ENCODE measurements around the gene MIER2.

DNA sequence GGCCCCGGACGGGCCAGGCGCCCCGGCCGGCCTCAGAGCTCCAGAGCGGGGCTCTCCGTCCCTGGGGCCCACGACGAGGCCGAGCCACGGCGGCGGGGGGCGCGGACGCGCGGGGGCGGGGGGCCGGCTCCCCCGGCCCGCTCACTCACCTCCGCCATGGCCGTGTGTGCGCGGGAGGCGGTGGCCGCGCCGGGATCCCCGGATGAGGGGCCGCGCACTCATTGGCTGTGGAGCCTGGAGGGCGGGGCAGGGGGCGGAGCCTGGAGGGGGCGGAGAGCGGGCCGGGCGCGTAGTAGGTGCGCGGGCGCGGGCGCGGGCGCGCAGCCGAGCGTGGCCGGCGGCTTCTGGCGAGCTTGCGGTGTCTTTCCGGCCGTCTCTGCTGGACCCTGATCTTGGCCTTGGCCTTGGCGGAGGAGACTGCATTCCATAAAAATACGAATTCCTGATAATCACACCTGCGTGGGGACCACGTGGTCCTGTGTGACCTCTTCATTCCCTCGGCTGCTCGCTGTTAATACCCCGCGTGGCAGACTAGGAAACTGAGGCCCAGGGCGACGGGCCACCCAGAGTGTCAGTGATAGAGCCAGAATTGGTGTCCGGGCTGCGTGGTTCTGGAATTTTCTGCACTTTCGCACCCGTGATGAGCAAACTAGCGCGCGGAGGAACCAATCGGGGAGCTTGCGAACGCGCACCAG is at the start of gene MIER2:
- TF ChIP-seq, protein P1, sequence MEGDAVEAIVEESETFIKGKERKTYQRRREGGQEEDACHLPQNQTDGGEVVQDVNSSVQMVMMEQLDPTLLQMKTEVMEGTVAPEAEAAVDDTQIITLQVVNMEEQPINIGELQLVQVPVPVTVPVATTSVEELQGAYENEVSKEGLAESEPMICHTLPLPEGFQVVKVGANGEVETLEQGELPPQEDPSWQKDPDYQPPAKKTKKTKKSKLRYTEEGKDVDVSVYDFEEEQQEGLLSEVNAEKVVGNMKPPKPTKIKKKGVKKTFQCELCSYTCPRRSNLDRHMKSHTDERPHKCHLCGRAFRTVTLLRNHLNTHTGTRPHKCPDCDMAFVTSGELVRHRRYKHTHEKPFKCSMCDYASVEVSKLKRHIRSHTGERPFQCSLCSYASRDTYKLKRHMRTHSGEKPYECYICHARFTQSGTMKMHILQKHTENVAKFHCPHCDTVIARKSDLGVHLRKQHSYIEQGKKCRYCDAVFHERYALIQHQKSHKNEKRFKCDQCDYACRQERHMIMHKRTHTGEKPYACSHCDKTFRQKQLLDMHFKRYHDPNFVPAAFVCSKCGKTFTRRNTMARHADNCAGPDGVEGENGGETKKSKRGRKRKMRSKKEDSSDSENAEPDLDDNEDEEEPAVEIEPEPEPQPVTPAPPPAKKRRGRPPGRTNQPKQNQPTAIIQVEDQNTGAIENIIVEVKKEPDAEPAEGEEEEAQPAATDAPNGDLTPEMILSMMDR (conservative IDR thresholded peaks at IDR 0.05) = no peak
- TF ChIP-seq ZFX (IDR thresholded peaks at IDR 0.05) = no peak
